B cell (primary cell): ENCODE measurements around the gene FASLG. TPM values are rescaled to one million over a fixed set of nuclear protein-coding genes. Genes with fewer than 3 reads are reported as not detected.
"Not testable (repeated sequence)": the region's sequence is repeated elsewhere in the genome, so short reads cannot be mapped to it uniquely, and the experiment has no call there.

Source experiments
- ATAC-seq: fragments of 200-7000 bp; cut with Tn5 transposase; one replicate; pipeline ENCODE4 v1.10.0; 2021; ENCODE audit warnings: low read depth, mild to moderate bottlenecking, moderate number of reproducible peaks, moderate library complexity
- CTCF ChIA-PET: fragments of 350-600 bp; sonication (Branson Sonifier 250); formaldehyde crosslinking; loops from one replicate; lab custom pipeline; 2021; ENCODE audit warnings: antibody characterized with exemption, inconsistent platforms; lab: Charles Lee
- POLR2A ChIA-PET: fragments of 350-600 bp; sonication (Branson Sonifier 250); formaldehyde crosslinking; loops from one replicate; lab custom pipeline; 2021; ENCODE audit warnings: antibody characterized with exemption; lab: Charles Lee
- DNase-seq: peaks from one replicate; pipeline ENCODE4 v3.0.0; 2013
- H2AFZ ChIP-seq: 2 replicates; pipeline ENCODE4 v1.6.1; 2012; ENCODE audit warnings: mild to moderate bottlenecking, low read depth, low read length; ENCODE audit not compliant: insufficient read depth, poor library complexity, severe bottlenecking
- H3K27ac ChIP-seq, 2 donors: 1 replicate in 1 of 2; 2 replicates in 1 of 2; pipeline ENCODE4 v1.5.1; 2012 to 2013; ENCODE audit warnings: low read length in 2 of 2, mild to moderate bottlenecking in 2 of 2, moderate library complexity in 1 of 2
- H3K27me3 ChIP-seq, 4 experiments: fragments of 200-600 bp in 1 of 4; sonication (generic) in 1 of 4; replicated peaks in 1 of 4; 1 replicate in 2 of 4; 2 replicates in 2 of 4; pipeline versions ENCODE4 v1.6.1 to v1.7.0; 2013 to 2016; ENCODE audit warnings: low read length in 3 of 4, mild to moderate bottlenecking in 2 of 4, mixed read lengths in 1 of 4, moderate library complexity in 1 of 4; ENCODE audit not compliant: insufficient read depth in 4 of 4, control insufficient read depth in 3 of 4; ENCODE audit errors: control extremely low read depth in 1 of 4
- H3K36me3 ChIP-seq, 2 experiments: replicated peaks in 1 of 2; 1 replicate in 1 of 2; 2 replicates in 1 of 2; pipeline versions ENCODE4 v1.6.1 to v1.7.1; 2013; ENCODE audit warnings: low read length in 1 of 2; ENCODE audit not compliant: insufficient read depth in 2 of 2, control insufficient read depth in 1 of 2; ENCODE audit errors: control extremely low read depth in 1 of 2, extremely low read depth in 1 of 2
- H3K4me1 ChIP-seq, 2 donors: fragments of 200-600 bp in 1 of 2; sonication (generic) in 1 of 2; 1 replicate in 1 of 2; 2 replicates in 1 of 2; pipeline versions ENCODE4 v1.5.1 to v1.6.1; 2013 to 2017; ENCODE audit warnings: low read length in 2 of 2; ENCODE audit not compliant: control insufficient read depth in 2 of 2, insufficient read depth in 2 of 2
- H3K4me2 ChIP-seq: replicated peaks from 2 replicates; pipeline ENCODE3; 2012; ENCODE audit warnings: mild to moderate bottlenecking, low read depth, low read length; ENCODE audit not compliant: poor library complexity, severe bottlenecking
- H3K4me3 ChIP-seq, 5 experiments: fragments of 200-600 bp in 1 of 5; sonication (generic) in 1 of 5; 1 replicate in 3 of 5; 2 replicates in 2 of 5; pipeline versions ENCODE4 v1.5.1 to v1.7.0; 2011 to 2016; ENCODE audit warnings: low read length in 4 of 5, mild to moderate bottlenecking in 4 of 5, low read depth in 2 of 5, control low read depth in 1 of 5, moderate library complexity in 1 of 5; ENCODE audit not compliant: insufficient read depth in 1 of 5; ENCODE audit errors: control extremely low read depth in 1 of 5, extremely low read depth in 1 of 5
- H3K79me2 ChIP-seq: fragments of 200-600 bp; sonication (generic); one replicate; pipeline ENCODE4 v1.6.0; 2016; ENCODE audit warnings: low read length; ENCODE audit not compliant: control insufficient read depth, insufficient read depth
- H3K9ac ChIP-seq: fragments of 200-600 bp; sonication (generic); 2 replicates; pipeline ENCODE4 v1.6.1; 2017; ENCODE audit warnings: mild to moderate bottlenecking, low read length, moderate library complexity
- H3K9me3 ChIP-seq, 3 donors: one replicate each; pipeline versions ENCODE4 v1.6.1 to v1.7.1; 2013; ENCODE audit warnings: low read length in 2 of 3; ENCODE audit not compliant: control insufficient read depth in 2 of 3, insufficient read depth in 1 of 3; ENCODE audit errors: control extremely low read depth in 1 of 3
- H4K20me1 ChIP-seq: 2 replicates; pipeline ENCODE4 v1.6.0; 2012; ENCODE audit warnings: mild to moderate bottlenecking, low read length; ENCODE audit not compliant: insufficient read depth, control insufficient read depth, poor library complexity, severe bottlenecking
- H3K27ac Mint-ChIP-seq: one replicate; pipeline ENCODE4 v1.8.0; 2021; ENCODE audit warnings: mixed read lengths
- H3K27me3 Mint-ChIP-seq: one replicate; pipeline ENCODE4 v1.8.0; 2021; ENCODE audit warnings: mixed read lengths
- H3K4me1 Mint-ChIP-seq: one replicate; pipeline ENCODE4 v1.8.0; 2021; ENCODE audit warnings: mixed read lengths
- H3K4me3 Mint-ChIP-seq: one replicate; pipeline ENCODE4 v1.8.0; 2021; ENCODE audit warnings: mixed read lengths
- H3K9me3 Mint-ChIP-seq: one replicate; pipeline ENCODE4 v1.8.0; 2022; ENCODE audit warnings: mixed read lengths; ENCODE audit not compliant: insufficient read depth
- EZH2 ChIP-seq: IDR thresholded peaks from 2 replicates; pipeline ENCODE4 v1.6.1; 2012; ENCODE audit warnings: borderline replicate concordance, low read depth, mild to moderate bottlenecking, moderate library complexity, low read length; ENCODE audit not compliant: insufficient read depth, poor library complexity, severe bottlenecking
- WGBS: methylation state at CpG from one replicate; pipeline ENCODE4 v1.1.5; 2013; ENCODE audit warnings: missing lambda C conversion rate; ENCODE audit not compliant: insufficient coverage; 5-methylcytosine and 5-hydroxymethylcytosine counted together
- intact Hi-C: fragments of 100-400 bp; cut with micrococcal nuclease; formaldehyde crosslinking; loops from one replicate; pipeline ENCODE4 v1.10.0; 2022
- polyA plus RNA-seq: library from polyadenylated mRNA; depleted of rRNA; stranded (reverse); fragments of >200 nt; gene quantifications from 2 replicates; pipeline ENCODE4 v1.2.3, GENCODE V29; 2012
- total RNA-seq, 2 donors: library from RNA; stranded (reverse); fragments of 120-200 nt in 1 of 2; gene quantifications; 1 replicate in 1 of 2; 2 replicates in 1 of 2; pipeline versions ENCODE4 v1.2.3 to v1.2.4, GENCODE V29; 2013 to 2022
- TF ChIP-seq, protein P1 (sequence below): fragments of 200-600 bp; IDR thresholded peaks from one replicate; pipeline ENCODE4 v1.8.0; 2022; ENCODE audit warnings: antibody characterized with exemption, mild to moderate bottlenecking

FASLG gene
- total and polyA plus RNA-seq, 2 donors (not counting 1 experiment from before 2014, with no cell fraction given), result 0.15 TPM; not detected in 1

DNA sequence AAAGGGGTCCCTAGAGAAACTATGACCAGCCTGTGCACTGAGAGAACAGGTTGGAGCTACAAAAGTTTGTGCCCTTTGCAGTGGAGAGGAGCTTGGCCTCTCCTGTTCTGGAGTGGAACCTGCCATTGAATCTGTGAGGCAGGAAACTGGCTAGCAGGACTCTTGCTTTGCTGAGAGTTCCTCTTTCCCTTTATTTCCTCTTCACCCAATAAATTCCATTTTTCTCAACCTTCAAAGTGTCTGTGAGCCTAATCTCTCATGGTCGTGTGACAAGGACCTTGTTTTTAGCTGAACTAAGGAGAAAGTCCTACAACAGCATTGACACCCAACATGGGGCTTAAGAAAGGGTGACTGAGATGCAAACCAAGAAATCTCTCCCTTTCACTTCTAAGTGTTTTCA lies 42.7 kb upstream of the FASLG start:
- Histone ChIP-seq H2AFZ (no peak overlapping the region), H3K4me2 (no peak overlapping the region), H3K27ac (no peak overlapping the region), H3K4me1 (no peaks in the 10 kb centered on the region), H3K9me3 (peaks cover 3 to 14% (median 5%) of the 10 kb centered on the region in 3 donors), H3K79me2 (no peaks in the 10 kb centered on the region), H3K36me3 (peaks cover 0 to 1% of the 10 kb centered on the region in 2 experiments), H3K9ac (no peak overlapping the region), H4K20me1 (no peaks in the 10 kb centered on the region), H3K27me3 (no peaks in the 10 kb centered on the region), H3K4me3 (no peak overlapping the region)
- intact Hi-C loops, result no loop called here
- ATAC-seq, result no peak
- no peaks in the 10 kb centered on the region for H3K4me1 Mint-ChIP-seq
- no peaks in the 10 kb centered on the region for H3K27me3 Mint-ChIP-seq
- no peak for DNase-seq
- POLR2A ChIA-PET, result no interaction called here
- H3K27ac Mint-ChIP-seq, result no peak overlapping the region
- no CpG with 5 or more reads among the region's 1 CpG for WGBS
- TF ChIP-seq, protein P1, sequence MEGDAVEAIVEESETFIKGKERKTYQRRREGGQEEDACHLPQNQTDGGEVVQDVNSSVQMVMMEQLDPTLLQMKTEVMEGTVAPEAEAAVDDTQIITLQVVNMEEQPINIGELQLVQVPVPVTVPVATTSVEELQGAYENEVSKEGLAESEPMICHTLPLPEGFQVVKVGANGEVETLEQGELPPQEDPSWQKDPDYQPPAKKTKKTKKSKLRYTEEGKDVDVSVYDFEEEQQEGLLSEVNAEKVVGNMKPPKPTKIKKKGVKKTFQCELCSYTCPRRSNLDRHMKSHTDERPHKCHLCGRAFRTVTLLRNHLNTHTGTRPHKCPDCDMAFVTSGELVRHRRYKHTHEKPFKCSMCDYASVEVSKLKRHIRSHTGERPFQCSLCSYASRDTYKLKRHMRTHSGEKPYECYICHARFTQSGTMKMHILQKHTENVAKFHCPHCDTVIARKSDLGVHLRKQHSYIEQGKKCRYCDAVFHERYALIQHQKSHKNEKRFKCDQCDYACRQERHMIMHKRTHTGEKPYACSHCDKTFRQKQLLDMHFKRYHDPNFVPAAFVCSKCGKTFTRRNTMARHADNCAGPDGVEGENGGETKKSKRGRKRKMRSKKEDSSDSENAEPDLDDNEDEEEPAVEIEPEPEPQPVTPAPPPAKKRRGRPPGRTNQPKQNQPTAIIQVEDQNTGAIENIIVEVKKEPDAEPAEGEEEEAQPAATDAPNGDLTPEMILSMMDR, result no peak
- TF ChIP-seq EZH2, result no peak
- H3K4me3 Mint-ChIP-seq, result no peak overlapping the region
- peaks cover 3% of the 10 kb centered on the region for H3K9me3 Mint-ChIP-seq
- CTCF ChIA-PET, result no interaction called here

DNA sequence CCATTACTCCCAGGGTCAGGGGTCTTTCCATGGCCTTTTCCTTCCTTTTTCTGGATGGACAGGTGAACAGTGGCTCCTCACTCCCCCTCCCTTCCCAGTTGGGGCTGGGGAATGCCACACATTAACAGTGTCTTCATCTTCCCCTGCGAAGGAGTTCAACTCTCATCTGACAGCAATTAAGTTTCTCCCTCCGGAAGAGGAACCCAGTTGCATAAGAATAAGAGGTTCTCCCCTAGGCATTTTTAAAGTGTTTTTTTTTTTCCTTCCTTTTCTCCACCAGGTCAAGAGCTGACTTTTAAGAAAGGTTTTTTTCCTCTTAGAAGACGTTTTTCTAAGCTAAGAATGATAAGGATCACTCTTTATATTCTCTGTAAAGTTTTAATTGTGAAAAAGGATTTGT lies 42.3 kb upstream of the FASLG start:
- Mint-ChIP-seq H3K9me3 (peaks cover 5% of the 10 kb centered on the region), H3K27ac (no peak overlapping the region), H3K27me3 (no peaks in the 10 kb centered on the region), H3K4me3 (no peak overlapping the region), H3K4me1 (no peaks in the 10 kb centered on the region)
- Histone ChIP-seq H3K27me3 (peaks cover 0 to 2% (median 0%) of the 10 kb centered on the region in 4 experiments), H3K9ac (no peak overlapping the region), H2AFZ (no peak overlapping the region), H3K9me3 (peaks cover 3 to 14% (median 5%) of the 10 kb centered on the region in 3 donors), H3K36me3 (peaks cover 0 to 1% of the 10 kb centered on the region in 2 experiments), H3K4me1 (no peaks in the 10 kb centered on the region), H3K4me2 (no peak overlapping the region), H3K4me3 (no peak overlapping the region), H4K20me1 (no peaks in the 10 kb centered on the region), H3K79me2 (no peaks in the 10 kb centered on the region), H3K27ac (no peak overlapping the region)
- ChIA-PET POLR2A (no interaction called here), CTCF (interaction anchor here (0.8 kb wide), 1 partner anchor 156 kb away, joined by 3 read pairs; no protein-coding TSS in a partner anchor)
- WGBS, result no CpG with 5 or more reads among the region's 3 CpGs
- ATAC-seq (no peak), DNase-seq (no peak)
- intact Hi-C loops, result no loop called here
- TF ChIP-seq, protein P1, result no peak
- no peak for TF ChIP-seq EZH2

DNA sequence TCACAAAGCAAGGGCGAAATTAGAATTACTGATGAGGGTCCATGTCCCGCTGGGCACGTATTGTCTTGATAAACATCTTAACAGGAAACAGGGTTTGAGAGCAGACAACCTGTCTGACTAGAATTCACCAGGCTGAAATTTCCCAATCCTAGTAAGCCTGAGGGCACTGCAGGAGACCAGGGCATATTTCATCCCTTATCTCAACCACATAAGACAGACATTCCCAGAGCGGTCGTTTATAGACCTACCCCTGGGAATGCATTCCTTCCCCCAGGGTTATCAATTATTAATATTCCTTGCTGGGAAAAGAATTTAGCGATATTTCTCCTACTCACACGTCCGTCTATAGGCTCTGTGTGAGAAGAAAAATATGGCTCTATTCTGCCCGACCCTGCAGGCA lies 38.3 kb upstream of the FASLG start:
- not testable (repeated sequence) for H3K9me3 Mint-ChIP-seq, H3K4me3 Mint-ChIP-seq, H3K9ac ChIP-seq

More for the DNA sequence above, 38.3 kb upstream of the FASLG start:
- H3K27me3 ChIP-seq, H3K27ac Mint-ChIP-seq, H3K4me1 Mint-ChIP-seq, ATAC-seq, POLR2A ChIA-PET, H3K4me3 ChIP-seq, H3K4me1 ChIP-seq, CTCF ChIA-PET, H3K79me2 ChIP-seq, H3K4me2 ChIP-seq, H2AFZ ChIP-seq, H3K27ac ChIP-seq, H3K27me3 Mint-ChIP-seq, H3K36me3 ChIP-seq, H4K20me1 ChIP-seq, DNase-seq, intact Hi-C loops: not testable (repeated sequence)
- H3K9me3 ChIP-seq, result peaks cover 3 to 14% (median 5%) of the 10 kb centered on the region in 3 donors
- 95% methylated on average over 4 of the region's 9 CpGs for WGBS
